Measurements from ENCODE around the gene GRK1. TPM values are rescaled to one million over a fixed set of nuclear protein-coding genes. Genes with fewer than 3 reads are reported as not detected.
"Not testable (repeated sequence)": the region's sequence is repeated elsewhere in the genome, so short reads cannot be mapped to it uniquely, and the experiment has no call there.

Gene GRK1
- total and polyA plus RNA-seq, 2 donors = 0.11 to 0.14 TPM

DNA sequence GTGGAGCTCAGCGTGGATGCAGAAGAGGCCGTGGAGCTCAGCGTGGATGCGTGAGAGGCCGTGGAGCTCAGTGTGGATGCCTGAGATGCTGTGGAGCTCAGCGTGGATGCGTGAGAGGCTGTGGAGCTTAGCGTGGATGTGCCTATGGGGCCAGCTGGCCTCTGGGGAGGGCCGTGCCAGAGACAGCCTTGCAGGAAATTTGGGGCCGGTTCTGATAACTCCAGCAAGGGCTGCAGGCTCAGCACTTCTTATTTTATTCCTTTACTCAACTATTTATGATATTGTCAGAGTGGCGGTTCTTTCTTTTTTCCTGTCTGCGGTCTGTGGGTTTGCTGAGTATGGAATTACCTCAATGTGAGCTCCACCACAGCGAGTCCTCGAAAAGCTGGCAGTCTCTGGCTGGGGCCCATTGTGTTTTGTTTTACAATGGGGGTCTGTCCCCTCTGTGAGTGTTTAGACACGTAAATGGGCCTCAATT is 74.2 kb downstream of the GRK1 start:
- H3K9me3 ChIP-seq (ENCODE audit: control insufficient read depth in 2 of 2, insufficient read depth in 1 of 2, low read length in 1 of 2) = no peaks in the 10 kb centered on the region
- 6% methylated on average over 15 of the region's 15 CpGs for WGBS

DNA sequence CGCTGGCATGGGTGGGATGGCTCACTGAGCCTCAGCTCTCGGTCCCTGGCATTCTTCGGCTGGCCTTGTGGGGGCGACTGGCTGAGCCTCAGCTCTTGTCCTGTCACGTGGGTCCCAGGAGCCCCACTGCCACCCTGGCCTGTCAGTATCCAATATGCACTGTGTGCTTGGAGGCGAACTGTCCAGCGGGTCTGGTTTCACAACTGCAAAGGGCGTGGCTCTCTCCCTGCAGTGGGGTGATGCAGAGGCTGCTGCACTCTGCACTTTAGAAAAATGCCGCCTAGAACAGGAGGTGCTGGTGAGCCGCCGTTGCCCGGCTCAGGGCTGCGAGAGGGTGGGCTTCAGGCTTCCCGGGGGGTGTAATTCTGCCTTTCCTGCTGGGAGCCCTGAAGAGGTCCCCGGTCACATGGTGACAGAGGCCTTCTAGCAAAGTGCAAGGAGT is 75.0 kb downstream of the GRK1 start:
- Histone ChIP-seq H3K4me3 (ENCODE audit: low read length in 2 of 2) (no peak overlapping the region), H3K27ac (ENCODE audit: low read depth in 1 of 2, low read length in 1 of 2) (no peak overlapping the region), H3K9me3 (ENCODE audit: control insufficient read depth in 2 of 2, insufficient read depth in 1 of 2, low read length in 1 of 2) (no peaks in the 10 kb centered on the region), H3K27me3 (ENCODE audit: control insufficient read depth in 2 of 2, insufficient read depth in 1 of 2, low read length in 1 of 2) (peaks cover 0 to 11% of the 10 kb centered on the region in 2 donors), H3K4me1 (ENCODE audit: control insufficient read depth in 2 of 2, insufficient read depth in 2 of 2, low read length in 2 of 2) (peaks cover 29 to 46% of the 10 kb centered on the region in 2 donors), H3K36me3 (ENCODE audit: control insufficient read depth in 2 of 2, insufficient read depth in 2 of 2, low read length in 1 of 2) (no peaks in the 10 kb centered on the region)
- WGBS = 37% methylated on average over 15 of the region's 15 CpGs
- peak in 1 of 9 donors; percentile 35 for DNase-seq (ENCODE audit: low read depth in 6 of 9, low spot score in 9 of 9)

More for the DNA sequence above, 74.2 kb downstream of the GRK1 start:
- Histone ChIP-seq H3K4me3 (ENCODE audit: low read length in 2 of 2) (no peak overlapping the region), H3K36me3 (ENCODE audit: control insufficient read depth in 2 of 2, insufficient read depth in 2 of 2, low read length in 1 of 2) (no peaks in the 10 kb centered on the region), H3K27ac (ENCODE audit: low read depth in 1 of 2, low read length in 1 of 2) (no peak overlapping the region), H3K4me1 (ENCODE audit: control insufficient read depth in 2 of 2, insufficient read depth in 2 of 2, low read length in 2 of 2) (peaks cover 36 to 54% of the 10 kb centered on the region in 2 donors), H3K27me3 (ENCODE audit: control insufficient read depth in 2 of 2, insufficient read depth in 1 of 2, low read length in 1 of 2) (peaks cover 0 to 11% of the 10 kb centered on the region in 2 donors)
- peak in 2 of 9 donors; percentile 45 to 74 for DNase-seq (ENCODE audit: low read depth in 6 of 9, low spot score in 9 of 9)

DNA sequence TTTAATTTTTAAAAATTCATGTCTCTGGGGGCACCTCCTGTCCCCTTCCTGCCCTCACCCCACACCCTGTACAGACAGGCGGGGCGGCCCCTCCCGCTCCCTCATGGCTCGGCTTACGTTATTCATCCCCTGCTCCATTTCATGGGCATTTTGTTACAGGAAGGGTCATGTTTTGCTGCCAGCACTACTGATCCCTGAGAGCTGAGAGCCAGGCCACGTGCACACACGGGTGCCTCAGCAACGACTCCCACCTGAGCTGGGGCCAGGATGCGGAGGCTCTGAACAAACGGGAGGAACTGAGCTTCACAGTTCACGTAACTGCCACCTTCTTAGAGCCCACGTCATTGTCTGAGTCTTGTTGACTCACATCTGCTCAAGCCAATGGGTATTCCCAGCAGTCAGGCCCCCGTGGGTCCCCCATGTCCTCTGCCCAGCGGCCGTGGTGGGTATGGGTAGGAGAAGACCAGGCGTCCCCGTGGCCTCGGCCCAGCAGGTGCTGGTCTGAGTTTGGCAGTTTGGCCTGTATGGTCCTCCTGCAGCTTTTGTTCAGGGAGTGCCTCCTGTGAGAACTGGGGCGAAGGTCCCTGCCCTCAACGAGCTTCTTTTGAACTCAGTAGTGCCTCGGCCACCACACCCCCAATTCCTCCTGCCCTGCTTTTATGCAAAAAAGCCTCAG is 75.6 kb downstream of the GRK1 start:
- DNase-seq (ENCODE audit: low read depth in 6 of 9, low spot score in 9 of 9) = peak in 1 of 9 donors; percentile 45
- WGBS = 67% methylated on average over 21 of the region's 21 CpGs

DNA sequence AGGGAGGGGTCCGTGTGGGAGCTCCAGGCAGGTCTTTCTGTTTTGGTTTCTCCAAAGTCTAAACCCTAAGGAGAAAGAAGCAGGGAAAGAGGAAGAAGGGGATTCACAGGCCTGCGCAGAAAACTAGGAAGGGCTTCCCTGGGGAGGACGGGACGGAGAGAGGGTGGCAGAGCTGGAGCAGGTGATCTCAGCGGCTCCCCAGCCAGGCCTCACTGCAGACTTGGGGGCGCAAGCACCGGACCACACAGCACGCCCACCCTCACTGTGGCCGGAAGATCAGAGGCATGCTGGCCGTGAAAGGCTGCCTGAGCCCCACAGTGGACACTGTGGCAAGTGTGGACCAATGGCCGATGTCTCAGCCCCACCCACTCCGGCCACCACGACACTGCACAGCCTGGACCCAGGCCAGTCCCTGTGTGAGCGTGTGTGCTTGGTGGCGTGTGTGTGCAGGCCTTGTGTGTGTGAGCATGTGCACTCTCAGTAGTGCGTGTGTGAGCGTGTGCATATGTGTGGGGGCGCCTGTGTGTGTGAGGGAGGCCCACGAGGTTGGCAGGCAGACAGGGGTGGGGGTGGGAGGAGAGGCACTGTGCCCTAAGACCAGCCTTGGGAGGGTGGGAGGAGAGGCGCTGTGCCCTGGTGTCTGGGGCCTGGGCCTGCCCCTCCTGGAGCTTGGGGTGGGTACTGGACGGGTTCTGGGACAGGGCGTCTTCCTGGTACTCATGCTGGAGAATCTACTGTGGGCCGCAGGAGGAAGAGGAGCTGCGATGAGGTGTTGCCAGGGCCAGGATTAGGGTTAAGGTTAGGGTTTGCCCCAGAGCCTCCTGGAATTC is 76.6 kb downstream of the GRK1 start:
- WGBS = 94% methylated on average over 24 of the region's 24 CpGs
- Histone ChIP-seq H3K27ac (ENCODE audit: low read depth in 1 of 2, low read length in 1 of 2) (no peak overlapping the region), H3K4me1 (ENCODE audit: control insufficient read depth in 2 of 2, insufficient read depth in 2 of 2, low read length in 2 of 2) (peaks cover 29 to 45% of the 10 kb centered on the region in 2 donors), H3K9me3 (ENCODE audit: control insufficient read depth in 2 of 2, insufficient read depth in 1 of 2, low read length in 1 of 2) (no peaks in the 10 kb centered on the region), H3K36me3 (ENCODE audit: control insufficient read depth in 2 of 2, insufficient read depth in 2 of 2, low read length in 1 of 2) (no peaks in the 10 kb centered on the region), H3K27me3 (ENCODE audit: control insufficient read depth in 2 of 2, insufficient read depth in 1 of 2, low read length in 1 of 2) (peaks cover 0 to 11% of the 10 kb centered on the region in 2 donors), H3K4me3 (ENCODE audit: low read length in 2 of 2) (no peak overlapping the region)
- no peak for DNase-seq (ENCODE audit: low read depth in 6 of 9, low spot score in 9 of 9)

More for the DNA sequence above, 75.6 kb downstream of the GRK1 start:
- H3K27me3 ChIP-seq (ENCODE audit: control insufficient read depth in 2 of 2, insufficient read depth in 1 of 2, low read length in 1 of 2) = peaks cover 0 to 11% of the 10 kb centered on the region in 2 donors
- H3K27ac ChIP-seq (ENCODE audit: low read depth in 1 of 2, low read length in 1 of 2) = no peak overlapping the region
- peaks cover 29 to 45% of the 10 kb centered on the region in 2 donors for H3K4me1 ChIP-seq (ENCODE audit: control insufficient read depth in 2 of 2, insufficient read depth in 2 of 2, low read length in 2 of 2)
- H3K9me3 ChIP-seq (ENCODE audit: control insufficient read depth in 2 of 2, insufficient read depth in 1 of 2, low read length in 1 of 2) = no peaks in the 10 kb centered on the region
- no peak overlapping the region for H3K4me3 ChIP-seq (ENCODE audit: low read length in 2 of 2)
- no peaks in the 10 kb centered on the region for H3K36me3 ChIP-seq (ENCODE audit: control insufficient read depth in 2 of 2, insufficient read depth in 2 of 2, low read length in 1 of 2)

DNA sequence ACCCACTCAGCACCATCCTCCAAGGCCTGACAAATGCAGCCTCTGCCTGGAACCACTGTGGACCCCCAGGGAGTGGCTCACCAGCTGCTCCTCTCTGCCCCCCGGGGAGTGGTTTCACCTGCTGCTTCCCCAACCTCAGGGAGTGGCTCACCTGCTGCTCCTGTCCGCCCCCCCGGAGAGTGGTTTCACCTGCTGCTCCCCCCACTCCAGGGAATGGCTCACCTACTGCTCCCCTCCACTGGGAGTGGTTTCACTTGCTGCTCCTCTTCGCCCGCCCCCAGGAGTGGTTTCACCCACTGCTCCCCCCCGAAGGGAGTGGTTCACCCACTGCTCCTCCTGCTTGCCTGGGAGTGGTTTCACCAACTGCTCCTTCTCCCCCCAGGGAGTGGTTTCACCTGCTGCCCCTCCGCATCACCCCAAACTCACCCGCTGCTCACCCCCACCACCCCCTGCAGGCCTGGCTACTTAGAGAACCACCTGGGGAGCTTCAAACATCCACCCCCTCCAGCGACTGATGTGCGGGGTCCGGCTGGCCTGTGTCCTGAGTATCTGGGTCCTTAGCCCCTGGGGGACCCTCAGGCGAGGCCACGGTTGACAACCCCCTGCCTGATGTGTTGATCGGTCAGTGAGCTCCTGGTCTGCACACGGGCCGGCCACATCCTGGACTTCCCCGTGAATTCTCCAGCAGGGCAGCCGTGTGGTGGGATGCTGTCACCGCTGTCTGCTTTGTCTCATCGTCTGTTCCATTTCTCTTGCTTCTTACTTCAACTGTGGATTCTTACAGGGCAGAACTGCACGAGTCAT is 77.4 kb downstream of the GRK1 start:
- Histone ChIP-seq H3K9me3 (ENCODE audit: control insufficient read depth in 2 of 2, insufficient read depth in 1 of 2, low read length in 1 of 2) (no peaks in the 10 kb centered on the region), H3K27me3 (ENCODE audit: control insufficient read depth in 2 of 2, insufficient read depth in 1 of 2, low read length in 1 of 2) (peaks cover 0 to 10% of the 10 kb centered on the region in 2 donors), H3K27ac (ENCODE audit: low read depth in 1 of 2, low read length in 1 of 2) (no peak overlapping the region), H3K36me3 (ENCODE audit: control insufficient read depth in 2 of 2, insufficient read depth in 2 of 2, low read length in 1 of 2) (no peaks in the 10 kb centered on the region), H3K4me3 (ENCODE audit: low read length in 2 of 2) (no peak overlapping the region), H3K4me1 (ENCODE audit: control insufficient read depth in 2 of 2, insufficient read depth in 2 of 2, low read length in 2 of 2) (peaks cover 29 to 44% of the 10 kb centered on the region in 2 donors)
- 88% methylated on average over 21 of the region's 21 CpGs for WGBS
- no peak for DNase-seq (ENCODE audit: low read depth in 6 of 9, low spot score in 9 of 9)

DNA sequence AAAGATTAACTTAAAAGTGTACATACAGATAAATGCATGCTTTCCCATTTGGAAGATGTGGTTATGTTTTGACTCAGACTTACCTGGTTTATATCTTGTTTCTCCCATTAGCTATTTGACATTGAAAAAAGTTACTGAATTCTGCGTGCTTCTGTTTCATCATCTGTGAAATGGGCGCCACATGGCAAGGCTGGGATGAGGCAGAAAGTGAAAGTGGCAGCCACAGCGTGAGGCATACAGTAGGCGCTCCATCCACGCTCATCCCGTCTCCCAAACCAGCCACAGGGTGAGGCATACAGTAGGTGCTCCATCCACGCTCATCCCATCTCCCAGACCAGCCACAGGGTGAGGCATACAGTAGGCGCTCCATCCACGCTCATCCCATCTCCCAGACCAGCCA is 78.0 kb downstream of the GRK1 start:
- 97% methylated on average over 8 of the region's 9 CpGs for WGBS
- H3K36me3 ChIP-seq (ENCODE audit: control insufficient read depth in 2 of 2, insufficient read depth in 2 of 2, low read length in 1 of 2) = no peaks in the 10 kb centered on the region
- peaks cover 0 to 3% of the 10 kb centered on the region in 2 donors for H3K27me3 ChIP-seq (ENCODE audit: control insufficient read depth in 2 of 2, insufficient read depth in 1 of 2, low read length in 1 of 2)
- no peak for DNase-seq (ENCODE audit: low read depth in 6 of 9, low spot score in 9 of 9)
- H3K27ac ChIP-seq (ENCODE audit: low read depth in 1 of 2, low read length in 1 of 2) = no peak overlapping the region
- no peaks in the 10 kb centered on the region for H3K9me3 ChIP-seq (ENCODE audit: control insufficient read depth in 2 of 2, insufficient read depth in 1 of 2, low read length in 1 of 2)
- no peak overlapping the region for H3K4me3 ChIP-seq (ENCODE audit: low read length in 2 of 2)
- H3K4me1 ChIP-seq (ENCODE audit: control insufficient read depth in 2 of 2, insufficient read depth in 2 of 2, low read length in 2 of 2) = peaks cover 22 to 38% of the 10 kb centered on the region in 2 donors

DNA sequence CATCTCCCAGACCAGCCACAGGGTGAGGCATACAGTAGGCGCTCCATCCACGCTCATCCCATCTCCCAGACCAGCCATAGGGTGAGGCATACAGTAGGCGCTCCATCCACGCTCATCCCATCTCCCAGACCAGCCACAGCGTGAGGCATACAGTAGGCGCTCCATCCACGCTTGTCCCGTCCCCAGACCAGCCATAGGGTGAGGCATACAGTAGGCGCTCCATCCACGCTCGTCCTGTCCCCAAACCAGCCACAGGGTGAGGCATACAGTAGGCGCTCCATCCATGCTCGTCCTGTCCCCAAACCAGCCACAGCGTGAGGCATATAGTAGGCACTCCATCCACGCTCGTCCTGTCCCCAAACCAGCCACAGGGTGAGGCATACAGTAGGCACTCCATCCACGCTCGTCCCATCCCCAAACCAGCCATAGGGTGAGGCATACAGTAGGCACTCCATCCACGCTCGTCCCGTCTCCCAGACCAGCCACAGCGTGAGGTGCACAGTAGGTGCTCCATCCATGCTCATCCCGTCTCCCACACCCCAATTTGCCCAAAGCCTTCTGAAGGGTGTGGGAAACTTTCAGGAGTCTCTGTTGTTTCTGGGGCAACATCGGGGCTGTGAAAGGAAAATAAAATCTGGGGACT is 78.6 kb downstream of the GRK1 start:
- WGBS = 96% methylated on average over 24 of the region's 24 CpGs

DNA sequence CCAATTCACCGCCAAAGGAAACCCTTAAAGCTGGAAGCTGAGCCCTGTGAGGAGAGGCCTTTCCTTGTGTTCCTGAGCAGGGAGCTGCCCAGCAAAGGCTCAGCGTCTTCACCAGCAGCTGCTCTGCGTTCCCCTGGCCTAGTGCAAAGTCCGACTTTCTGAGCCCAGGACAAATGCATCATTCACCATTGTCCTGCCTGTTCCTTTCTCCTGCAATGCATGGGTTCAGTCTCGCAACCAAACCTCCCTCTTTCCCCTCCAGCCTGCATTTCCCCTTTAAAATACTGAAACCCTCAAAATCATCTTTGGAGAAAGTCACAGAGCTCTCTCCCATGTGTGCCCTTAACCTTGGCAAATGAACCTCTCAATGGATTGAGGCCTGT is 79.1 kb downstream of the GRK1 start:
- H3K4me1 ChIP-seq (ENCODE audit: control insufficient read depth in 2 of 2, insufficient read depth in 2 of 2, low read length in 2 of 2) = peaks cover 15 to 28% of the 10 kb centered on the region in 2 donors
- peaks cover 0 to 2% of the 10 kb centered on the region in 2 donors for H3K27me3 ChIP-seq (ENCODE audit: control insufficient read depth in 2 of 2, insufficient read depth in 1 of 2, low read length in 1 of 2)
- no peaks in the 10 kb centered on the region for H3K9me3 ChIP-seq (ENCODE audit: control insufficient read depth in 2 of 2, insufficient read depth in 1 of 2, low read length in 1 of 2)
- 91% methylated on average over 5 of the region's 5 CpGs for WGBS
- H3K27ac ChIP-seq (ENCODE audit: low read depth in 1 of 2, low read length in 1 of 2) = no peak overlapping the region
- no peaks in the 10 kb centered on the region for H3K36me3 ChIP-seq (ENCODE audit: control insufficient read depth in 2 of 2, insufficient read depth in 2 of 2, low read length in 1 of 2)
- no peak for DNase-seq (ENCODE audit: low read depth in 6 of 9, low spot score in 9 of 9)
- no peak overlapping the region for H3K4me3 ChIP-seq (ENCODE audit: low read length in 2 of 2)

More for the DNA sequence above, 78.6 kb downstream of the GRK1 start:
- not testable (repeated sequence) for H3K9me3 ChIP-seq (ENCODE audit: control insufficient read depth in 2 of 2, insufficient read depth in 1 of 2, low read length in 1 of 2); DNase-seq (ENCODE audit: low read depth in 6 of 9, low spot score in 9 of 9); H3K27ac ChIP-seq (ENCODE audit: low read depth in 1 of 2, low read length in 1 of 2); H3K36me3 ChIP-seq (ENCODE audit: control insufficient read depth in 2 of 2, insufficient read depth in 2 of 2, low read length in 1 of 2); H3K27me3 ChIP-seq (ENCODE audit: control insufficient read depth in 2 of 2, insufficient read depth in 1 of 2, low read length in 1 of 2); H3K4me3 ChIP-seq (ENCODE audit: low read length in 2 of 2)
- H3K4me1 ChIP-seq (ENCODE audit: control insufficient read depth in 2 of 2, insufficient read depth in 2 of 2, low read length in 2 of 2) = peaks cover 16 to 32% of the 10 kb centered on the region in 2 donors
